Thymus (tissue), 11 donors: Measurements from ENCODE around the gene AQP1. TPM values are rescaled to one million over a fixed set of nuclear protein-coding genes. Genes with fewer than 3 reads are reported as not detected.

Experiments used
- DNase-seq, 9 donors: peaks; one replicate each; pipeline ENCODE4 v3.0.0-alpha.2; 2013; ENCODE audit warnings: low spot score in 9 of 9, low read depth in 6 of 9, missing footprints in 1 of 9
- H3K27ac ChIP-seq, 2 donors: one replicate each; pipeline ENCODE4 v1.5.1; 2013; ENCODE audit warnings: control low read depth in 1 of 2, low read depth in 1 of 2, low read length in 1 of 2, mild to moderate bottlenecking in 1 of 2, moderate library complexity in 1 of 2
- H3K27me3 ChIP-seq, 2 donors: one replicate each; pipeline ENCODE4 v1.5.1; 2013; ENCODE audit warnings: low read length in 1 of 2; ENCODE audit not compliant: control insufficient read depth in 2 of 2, insufficient read depth in 1 of 2
- H3K36me3 ChIP-seq, 2 donors: one replicate each; pipeline ENCODE4 v1.5.1; 2013; ENCODE audit warnings: low read length in 1 of 2, mild to moderate bottlenecking in 1 of 2, moderate library complexity in 1 of 2; ENCODE audit not compliant: control insufficient read depth in 2 of 2, insufficient read depth in 2 of 2
- H3K4me1 ChIP-seq, 2 donors: one replicate each; pipeline ENCODE4 v1.5.1; 2013; ENCODE audit warnings: low read length in 2 of 2; ENCODE audit not compliant: control insufficient read depth in 2 of 2, insufficient read depth in 2 of 2
- H3K4me3 ChIP-seq, 2 donors: one replicate each; pipeline ENCODE4 v1.5.1; 2013; ENCODE audit warnings: low read length in 2 of 2, control low read depth in 1 of 2, mild to moderate bottlenecking in 1 of 2
- H3K9me3 ChIP-seq, 2 donors: one replicate each; pipeline ENCODE4 v1.5.1; 2013; ENCODE audit warnings: low read length in 1 of 2, mild to moderate bottlenecking in 1 of 2; ENCODE audit not compliant: control insufficient read depth in 2 of 2, insufficient read depth in 1 of 2
- WGBS: extraction: QIAGEN DNeasy Blood & Tissue Kit; methylation state at CpG from one replicate; pipeline ENCODE4 v1.1.7; 2013; 5-methylcytosine and 5-hydroxymethylcytosine counted together
- polyA plus RNA-seq: library from polyadenylated mRNA; stranded (reverse); fragments of 200-250 nt; gene quantifications from one replicate; pipeline ENCODE4 v1.2.3, GENCODE V29; 2013
- total RNA-seq: library from RNA; stranded (reverse); fragments of 120-200 nt; gene quantifications from one replicate; pipeline ENCODE4 v1.2.4, GENCODE V29; 2013
- donor health status: healthy.

The AQP1 gene
- total and polyA plus RNA-seq, 2 donors, result 18.4 to 42.2 TPM

GRCh38 chr7:30907527-30908267, 4.0 kb upstream of the AQP1 start:
- 92% methylated on average over 14 of the region's 14 CpGs for whole genome bisulfite sequencing
- no peaks in the 10 kb centered on the region for H3K27me3 ChIP-seq
- no peak for DNase-seq
- no peaks in the 10 kb centered on the region for H3K9me3 ChIP-seq
- no peaks in the 10 kb centered on the region for H3K36me3 ChIP-seq
- H3K27ac ChIP-seq, result no peak overlapping the region
- H3K4me3 ChIP-seq, result no peak overlapping the region
- H3K4me1 ChIP-seq, result no peaks in the 10 kb centered on the region

DNA sequence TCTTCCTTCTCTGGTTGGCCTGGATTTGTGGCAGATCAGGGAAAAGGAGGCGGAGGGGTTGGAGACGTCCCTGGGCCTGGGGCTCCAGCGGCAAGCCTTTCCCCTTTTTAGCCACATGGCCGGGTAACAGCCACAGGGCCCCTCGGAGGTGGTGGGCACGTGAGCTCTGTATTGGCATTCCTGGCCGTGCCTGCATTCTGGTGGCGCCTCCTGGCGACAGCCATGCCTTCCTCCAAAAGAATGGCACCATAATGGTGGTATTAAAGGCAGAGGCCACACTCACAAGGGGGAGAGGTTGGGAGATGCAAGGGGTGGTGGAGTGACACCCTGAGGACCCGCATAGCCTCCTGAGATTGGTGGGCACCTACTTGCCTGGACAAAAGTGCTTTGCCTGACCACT, 3.0 kb upstream of the AQP1 start:
- no peak for DNase-seq
- Histone ChIP-seq H3K4me3 (no peak overlapping the region), H3K9me3 (no peaks in the 10 kb centered on the region), H3K27ac (no peak overlapping the region), H3K36me3 (no peaks in the 10 kb centered on the region), H3K4me1 (no peaks in the 10 kb centered on the region), H3K27me3 (no peaks in the 10 kb centered on the region)
- 95% methylated on average over 10 of the region's 10 CpGs for WGBS

- no peak overlapping the region for H3K27ac ChIP-seq
- no peak for DNase-seq
- 93% methylated on average over 6 of the region's 6 CpGs for WGBS
- no peaks in the 10 kb centered on the region for H3K9me3 ChIP-seq
- H3K4me3 ChIP-seq, result no peak overlapping the region
- no peaks in the 10 kb centered on the region for H3K36me3 ChIP-seq
- no peaks in the 10 kb centered on the region for H3K27me3 ChIP-seq
- no peaks in the 10 kb centered on the region for H3K4me1 ChIP-seq
These were observed 2.2 kb upstream of the AQP1 start for GRCh38 chr7:30909431-30909830.

DNA sequence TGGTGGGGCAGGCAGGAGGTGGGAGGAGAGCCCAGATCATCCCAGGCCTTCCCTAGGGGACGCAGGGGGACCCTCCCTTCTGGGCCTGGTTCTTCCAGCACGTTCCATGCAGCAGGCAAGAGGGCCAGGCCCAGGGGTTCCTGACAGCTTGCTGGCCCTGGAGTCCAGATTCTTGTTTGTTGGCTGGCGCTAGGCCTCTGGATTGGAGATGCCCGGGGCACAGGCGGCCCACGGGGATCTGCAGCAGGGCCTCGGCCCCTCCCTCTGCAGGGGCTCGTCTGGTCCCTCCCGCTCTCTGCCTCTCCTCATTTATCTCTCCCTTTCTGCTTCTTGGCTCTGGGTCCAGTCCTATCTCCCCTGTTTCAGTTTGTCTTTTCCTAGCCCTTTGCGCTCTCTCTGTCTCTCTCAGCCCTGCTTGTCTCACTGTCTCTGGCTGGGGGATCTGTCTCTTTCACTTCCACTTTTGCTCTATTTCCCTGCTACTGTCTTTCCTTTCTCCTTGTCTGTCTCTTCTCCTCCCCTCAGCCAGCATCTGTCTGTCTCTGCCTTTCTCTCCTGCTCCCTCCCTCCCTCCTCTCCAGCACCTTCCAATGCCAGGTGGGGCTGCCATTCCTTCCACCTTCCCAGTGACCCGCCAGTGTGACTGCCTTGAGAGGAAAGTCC, 1.1 kb upstream of the AQP1 start:
- H3K9me3 ChIP-seq, result no peaks in the 10 kb centered on the region
- no peak overlapping the region for H3K4me3 ChIP-seq
- 95% methylated on average over 11 of the region's 11 CpGs for WGBS
- H3K27me3 ChIP-seq, result no peaks in the 10 kb centered on the region
- H3K36me3 ChIP-seq, result no peaks in the 10 kb centered on the region
- no peak overlapping the region for H3K27ac ChIP-seq
- H3K4me1 ChIP-seq, result no peaks in the 10 kb centered on the region
- DNase-seq, result no peak

DNA sequence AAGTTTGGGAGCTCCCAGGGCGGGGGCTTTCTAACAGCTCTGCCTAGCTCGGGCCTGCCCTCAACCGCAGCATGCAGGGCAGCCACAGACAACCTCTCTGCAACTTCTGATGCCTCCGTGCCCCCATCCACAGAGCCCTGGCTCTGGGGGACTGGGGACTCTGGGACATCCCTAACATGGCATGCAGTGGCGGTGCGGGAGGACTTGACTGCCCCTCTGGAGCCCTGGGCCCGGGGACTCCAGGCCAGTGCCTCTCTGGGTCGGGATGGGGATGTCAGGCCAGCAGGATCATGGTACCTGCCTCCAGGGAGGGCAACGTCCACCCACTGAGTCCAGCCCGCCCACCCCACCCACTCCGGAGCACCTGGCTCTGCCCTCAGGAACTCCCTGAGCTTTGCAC, 520 bp upstream of the AQP1 start:
- Histone ChIP-seq H3K36me3 (no peaks in the 10 kb centered on the region), H3K27ac (no peak overlapping the region), H3K27me3 (no peaks in the 10 kb centered on the region), H3K4me3 (no peak overlapping the region), H3K4me1 (no peaks in the 10 kb centered on the region), H3K9me3 (no peaks in the 10 kb centered on the region)
- WGBS, result 93% methylated on average over 11 of the region's 11 CpGs
- no peak for DNase-seq

DNA sequence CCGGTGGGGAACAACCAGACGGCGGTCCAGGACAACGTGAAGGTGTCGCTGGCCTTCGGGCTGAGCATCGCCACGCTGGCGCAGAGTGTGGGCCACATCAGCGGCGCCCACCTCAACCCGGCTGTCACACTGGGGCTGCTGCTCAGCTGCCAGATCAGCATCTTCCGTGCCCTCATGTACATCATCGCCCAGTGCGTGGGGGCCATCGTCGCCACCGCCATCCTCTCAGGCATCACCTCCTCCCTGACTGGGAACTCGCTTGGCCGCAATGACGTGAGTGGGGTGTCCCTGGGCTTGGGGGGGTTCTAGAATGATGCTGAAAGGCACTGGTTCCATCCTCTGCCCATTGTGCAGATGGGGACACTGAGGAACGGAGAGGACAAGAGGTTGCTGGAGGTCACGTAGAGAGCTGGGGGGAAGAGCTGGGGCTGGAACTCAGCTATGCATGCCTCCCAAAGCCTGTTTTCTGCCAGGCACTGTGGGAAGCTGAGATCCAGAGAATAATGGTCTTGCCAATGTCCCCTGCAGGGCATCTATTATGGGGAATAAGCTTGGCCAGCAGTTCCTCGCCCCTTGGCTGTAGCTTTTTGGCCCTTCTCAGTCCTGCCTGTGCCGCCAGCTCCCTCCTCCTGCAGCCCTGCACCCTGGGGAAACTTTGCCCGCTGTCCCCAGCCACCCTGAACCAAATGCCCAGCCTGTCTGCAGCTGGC, 523 bp downstream of the AQP1 start:
- no peak overlapping the region for H3K4me3 ChIP-seq
- H3K27ac ChIP-seq, result no peak overlapping the region
- H3K27me3 ChIP-seq, result no peaks in the 10 kb centered on the region
- 94% methylated on average over 26 of the region's 26 CpGs for WGBS
- H3K36me3 ChIP-seq, result no peaks in the 10 kb centered on the region
- no peaks in the 10 kb centered on the region for H3K4me1 ChIP-seq
- no peaks in the 10 kb centered on the region for H3K9me3 ChIP-seq
- no peak for DNase-seq

DNA sequence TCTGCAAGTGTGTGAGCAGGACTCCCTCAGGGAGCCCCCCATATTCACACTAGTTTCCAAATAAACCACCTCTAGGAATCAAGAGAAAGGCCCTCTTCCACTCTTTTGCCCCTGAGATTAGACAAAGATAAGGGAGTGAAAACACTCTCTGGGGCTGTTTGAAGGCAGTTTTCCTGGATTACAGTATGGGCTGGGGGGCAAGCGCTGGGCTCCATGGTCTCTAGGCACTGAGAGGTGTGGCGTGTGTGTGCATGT, 1.0 kb downstream of the AQP1 start:
- no peak overlapping the region for H3K4me3 ChIP-seq
- H3K36me3 ChIP-seq, result no peaks in the 10 kb centered on the region
- no peaks in the 10 kb centered on the region for H3K27me3 ChIP-seq
- no peak for DNase-seq
- 100% methylated on average over 2 of the region's 2 CpGs for WGBS
- H3K9me3 ChIP-seq, result no peaks in the 10 kb centered on the region
- no peak overlapping the region for H3K27ac ChIP-seq
- no peaks in the 10 kb centered on the region for H3K4me1 ChIP-seq

- no peak overlapping the region for H3K27ac ChIP-seq
- no peak for DNase-seq
- H3K9me3 ChIP-seq, result no peaks in the 10 kb centered on the region
- no peaks in the 10 kb centered on the region for H3K36me3 ChIP-seq
- H3K4me3 ChIP-seq, result no peak overlapping the region
- WGBS, result 92% methylated on average over 17 of the region's 17 CpGs
- no peaks in the 10 kb centered on the region for H3K4me1 ChIP-seq
- no peaks in the 10 kb centered on the region for H3K27me3 ChIP-seq
These were observed 1.5 kb downstream of the AQP1 start for GRCh38 chr7:30912986-30913811.
